SK-N-SH (cell line): ENCODE data around the gene DPF3. TPM values are rescaled to one million over a fixed set of nuclear protein-coding genes. Genes with fewer than 3 reads are reported as not detected.

ENCODE experiments used
- CTCF ChIA-PET: fragments of 300-600, 350-600 bp; formaldehyde crosslinking; extraction: SDS; loops from one replicate; lab custom pipeline; 2021; lab: Yijun Ruan, JAX
- POLR2A ChIA-PET: fragments of 350-600 bp; sonication (Branson Sonifier 250); formaldehyde crosslinking; extraction: SDS; loops from one replicate; lab custom pipeline; 2020; ENCODE audit warnings: antibody characterized with exemption, inconsistent platforms; lab: Yijun Ruan, JAX
- DNase-seq: peaks from one replicate; pipeline ENCODE4 v3.0.0; 2012
- H2AFZ ChIP-seq: fragments of 200-600 bp; sonication (generic); 2 replicates; pipeline ENCODE4 v1.8.1; 2016; ENCODE audit warnings: antibody characterized with exemption, mild to moderate bottlenecking, low read depth
- H3F3A ChIP-seq: fragments of 200-600 bp; sonication (generic); replicated peaks from 2 replicates; pipeline ENCODE3; 2016; ENCODE audit warnings: antibody characterized with exemption, mild to moderate bottlenecking; ENCODE audit not compliant: insufficient read depth
- H3K27ac ChIP-seq, 2 experiments: fragments of 200-500 bp in 1 of 2; fragments of 200-600 bp in 1 of 2; sonication (Bioruptor generic) in 1 of 2; sonication (generic), shearing (Covaris generic) in 1 of 2; 2 replicates each; pipeline versions ENCODE4 v1.5.1 to v1.6.1; 2014 to 2016; ENCODE audit warnings: low read depth in 2 of 2, inconsistent platforms in 1 of 2, low read length in 1 of 2, mild to moderate bottlenecking in 1 of 2, mixed read lengths in 1 of 2
- H3K27me3 ChIP-seq: fragments of 200-600 bp; sonication (generic), shearing (Covaris generic); 2 replicates; pipeline ENCODE4 v1.6.1; 2016; ENCODE audit warnings: mixed run types; ENCODE audit not compliant: insufficient read depth
- H3K36me3 ChIP-seq, 2 experiments: fragments of 200-500 bp in 1 of 2; fragments of 200-600 bp in 1 of 2; sonication (Bioruptor generic) in 1 of 2; sonication (generic) in 1 of 2; replicated peaks in 1 of 2; 2 replicates each; pipeline versions ENCODE3 to v1.5.1; 2014 to 2016; ENCODE audit warnings: low read length in 1 of 2, mild to moderate bottlenecking in 1 of 2; ENCODE audit not compliant: insufficient read depth in 2 of 2, control insufficient read depth in 1 of 2
- H3K4me1 ChIP-seq, 2 experiments: fragments of 200-500 bp in 1 of 2; fragments of 200-600 bp in 1 of 2; sonication (Bioruptor generic) in 1 of 2; sonication (generic), shearing (Covaris generic) in 1 of 2; 2 replicates each; pipeline versions ENCODE4 v1.5.1 to v1.6.1; 2014 to 2016; ENCODE audit warnings: low read depth in 1 of 2, low read length in 1 of 2, mixed run types in 1 of 2; ENCODE audit not compliant: insufficient read depth in 2 of 2, control insufficient read depth in 1 of 2
- H3K4me2 ChIP-seq: fragments of 200-600 bp; sonication (generic), shearing (Covaris generic); 2 replicates; pipeline ENCODE4 v1.6.1; 2017; ENCODE audit warnings: mixed run types
- H3K4me3 ChIP-seq, 2 experiments: fragments of 200-500 bp in 1 of 2; fragments of 200-600 bp in 1 of 2; sonication (Bioruptor generic) in 1 of 2; sonication (generic), shearing (Covaris generic) in 1 of 2; 2 replicates each; pipeline versions ENCODE4 v1.5.1 to v1.8.1; 2014 to 2016; ENCODE audit warnings: low read depth in 2 of 2, inconsistent platforms in 1 of 2, low read length in 1 of 2, mild to moderate bottlenecking in 1 of 2, mixed read lengths in 1 of 2, moderate library complexity in 1 of 2
- H3K79me2 ChIP-seq: fragments of 200-600 bp; sonication (generic); 2 replicates; pipeline ENCODE4 v1.8.1; 2017; ENCODE audit warnings: mild to moderate bottlenecking; ENCODE audit not compliant: insufficient read depth
- H3K9ac ChIP-seq: fragments of 200-600 bp; sonication (generic); 2 replicates; pipeline ENCODE4 v1.6.1; 2017; ENCODE audit warnings: mixed run types
- H3K9me2 ChIP-seq: fragments of 200-600 bp; sonication (generic); 2 replicates; pipeline ENCODE4 v1.6.1; 2017; ENCODE audit warnings: mixed run types
- H3K9me3 ChIP-seq: fragments of 200-600 bp; sonication (generic); 2 replicates; pipeline ENCODE4 v1.6.1; 2017; ENCODE audit warnings: mixed run types, mild to moderate bottlenecking, moderate library complexity
- H4K20me1 ChIP-seq: fragments of 200-600 bp; sonication (generic); 2 replicates; pipeline ENCODE4 v1.6.1; 2017; ENCODE audit warnings: mild to moderate bottlenecking, mixed run types; ENCODE audit not compliant: insufficient read depth
- CHD2 ChIP-seq: fragments of 150-350 bp; IDR thresholded peaks from 2 replicates; pipeline ENCODE4 v1.6.1; 2018; ENCODE audit warnings: low read length; ENCODE audit not compliant: partially characterized antibody
- ELF1 ChIP-seq: IDR thresholded peaks from 2 replicates; pipeline ENCODE4 v1.4.0; 2012
- FOXJ3 ChIP-seq: sonication (generic); formaldehyde crosslinking; IDR thresholded peaks from 2 replicates; pipeline ENCODE4 v1.5.1; 2020; ENCODE audit warnings: mild to moderate bottlenecking, missing genetic modification reagents
- FOXM1 ChIP-seq: IDR thresholded peaks from 2 replicates; pipeline ENCODE4 v1.4.0; 2012; ENCODE audit warnings: low read depth, mild to moderate bottlenecking
- JUND ChIP-seq: IDR thresholded peaks from 2 replicates; pipeline ENCODE4 v1.4.0; 2012
- MEF2A ChIP-seq: IDR thresholded peaks from 2 replicates; pipeline ENCODE4 v1.4.0; 2012; ENCODE audit warnings: low read depth, borderline replicate concordance
- MXI1 ChIP-seq: IDR thresholded peaks from 2 replicates; pipeline ENCODE4 v1.6.1; 2012; ENCODE audit warnings: mild to moderate bottlenecking, low read depth, low read length, improper control_type of control experiment
- RCOR1 ChIP-seq: fragments of 150-350 bp; IDR thresholded peaks from 2 replicates; pipeline ENCODE4 v1.6.1; 2017; ENCODE audit warnings: antibody characterized with exemption, low read length
- RXRA ChIP-seq: IDR thresholded peaks from 2 replicates; pipeline ENCODE4 v1.4.0; 2012; ENCODE audit warnings: low read depth, mild to moderate bottlenecking, borderline replicate concordance
- SIN3A ChIP-seq: IDR thresholded peaks from 2 replicates; pipeline ENCODE4 v1.6.1; 2012; ENCODE audit warnings: low read depth, mild to moderate bottlenecking, low read length, moderate library complexity, borderline replicate concordance
- TAF1 ChIP-seq: IDR thresholded peaks from 2 replicates; pipeline ENCODE4 v1.6.1; 2012; ENCODE audit warnings: low read depth, mild to moderate bottlenecking, low read length, moderate library complexity, borderline replicate concordance
- TEAD4 ChIP-seq: IDR thresholded peaks from 2 replicates; pipeline ENCODE4 v1.4.0; 2012; ENCODE audit warnings: mild to moderate bottlenecking, borderline replicate concordance; ENCODE audit not compliant: insufficient read depth
- YY1 ChIP-seq: IDR thresholded peaks from 2 replicates; pipeline ENCODE4 v1.4.0; 2012; ENCODE audit warnings: low read depth, mild to moderate bottlenecking
- WGBS: methylation state at CpG from one replicate; pipeline ENCODE4 v1.1.6; 2017; ENCODE audit warnings: low lambda C conversion rate; 5-methylcytosine and 5-hydroxymethylcytosine counted together
- polyA plus RNA-seq, 3 experiments: library from polyadenylated mRNA; depleted of rRNA; stranded (reverse); fragments of >200 nt; gene quantifications; 2 replicates each; pipeline ENCODE4 v1.2.3, GENCODE V29; 2012
- TF ChIP-seq, protein P1 (sequence below): IDR thresholded peaks from 2 replicates; pipeline ENCODE4 v1.4.0; 2012; ENCODE audit warnings: low read depth
- TF ChIP-seq, protein P2 (sequence below): fragments of 150-350 bp; IDR thresholded peaks from 2 replicates; pipeline ENCODE4 v1.6.1; 2017; ENCODE audit warnings: antibody characterized with exemption, low read length, low read depth, borderline replicate concordance
- TF ChIP-seq, protein P3 (sequence below): IDR thresholded peaks from 2 replicates; pipeline ENCODE4 v1.4.0; 2012; ENCODE audit warnings: low read depth, borderline replicate concordance
- TF ChIP-seq, protein P4 (sequence below): fragments of 150-350 bp; IDR thresholded peaks from 2 replicates; pipeline ENCODE4 v1.6.1; 2016; ENCODE audit warnings: mild to moderate bottlenecking, low read depth, low read length
- TF ChIP-seq, protein P5 (sequence below): IDR thresholded peaks from 2 replicates; pipeline ENCODE4 v1.4.0; 2012; ENCODE audit warnings: low read depth, borderline replicate concordance

DPF3 gene
- polyA plus RNA-seq, 1 of the 3 experiments (the other 2 are of a cell fraction): 2.8 TPM

DNA sequence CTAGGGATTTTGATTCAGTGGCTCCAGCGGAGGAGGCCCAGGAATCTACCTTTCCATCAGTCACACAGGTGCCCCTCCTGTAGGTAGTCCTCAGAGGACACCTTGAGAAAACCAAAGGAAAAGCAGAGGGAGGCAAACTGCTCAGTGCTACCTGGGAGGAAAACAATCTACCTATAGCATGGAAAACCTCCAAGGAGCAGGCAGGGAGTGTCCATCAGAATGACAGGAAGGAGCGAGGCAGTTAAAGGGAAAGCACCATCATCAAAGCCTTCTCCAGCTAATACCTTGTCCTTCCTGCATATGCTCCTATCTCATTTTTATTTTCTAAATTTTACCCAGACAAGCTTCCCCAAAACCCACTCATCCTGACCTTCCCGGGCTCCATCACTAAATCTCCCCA, 25.4 kb downstream of the DPF3 start:
- Histone ChIP-seq H3F3A (no peaks in the 10 kb centered on the region), H3K4me1 (no peaks in the 10 kb centered on the region; a peak in 1 of 4 replicates), H3K79me2 (no peaks in the 10 kb centered on the region), H3K4me3 (no peak overlapping the region), H3K36me3 (no peaks in the 10 kb centered on the region), H3K9ac (no peak overlapping the region), H3K9me3 (no peaks in the 10 kb centered on the region), H3K27ac (no peak overlapping the region), H3K27me3 (no peaks in the 10 kb centered on the region), H2AFZ (no peak overlapping the region), H4K20me1 (no peaks in the 10 kb centered on the region), H3K9me2 (no peaks in the 10 kb centered on the region), H3K4me2 (no peak overlapping the region)
- 44% methylated on average over 3 of the region's 3 CpGs for WGBS
- POLR2A ChIA-PET: no interaction called here
- CTCF ChIA-PET: no interaction called here
- DNase-seq: no peak
- TF ChIP-seq, protein P1, sequence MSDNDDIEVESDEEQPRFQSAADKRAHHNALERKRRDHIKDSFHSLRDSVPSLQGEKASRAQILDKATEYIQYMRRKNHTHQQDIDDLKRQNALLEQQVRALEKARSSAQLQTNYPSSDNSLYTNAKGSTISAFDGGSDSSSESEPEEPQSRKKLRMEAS: no peak
- TF ChIP-seq, protein P2, sequence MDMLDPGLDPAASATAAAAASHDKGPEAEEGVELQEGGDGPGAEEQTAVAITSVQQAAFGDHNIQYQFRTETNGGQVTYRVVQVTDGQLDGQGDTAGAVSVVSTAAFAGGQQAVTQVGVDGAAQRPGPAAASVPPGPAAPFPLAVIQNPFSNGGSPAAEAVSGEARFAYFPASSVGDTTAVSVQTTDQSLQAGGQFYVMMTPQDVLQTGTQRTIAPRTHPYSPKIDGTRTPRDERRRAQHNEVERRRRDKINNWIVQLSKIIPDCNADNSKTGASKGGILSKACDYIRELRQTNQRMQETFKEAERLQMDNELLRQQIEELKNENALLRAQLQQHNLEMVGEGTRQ: no peak
- no peak for TF ChIP-seq CHD2
- TF ChIP-seq TAF1: no peak
- no peak for TF ChIP-seq YY1
- no peak for TF ChIP-seq MEF2A
- TF ChIP-seq FOXJ3 (CRISPR knock-in tag): no peak
- no peak for TF ChIP-seq RXRA
- TF ChIP-seq, protein P3, sequence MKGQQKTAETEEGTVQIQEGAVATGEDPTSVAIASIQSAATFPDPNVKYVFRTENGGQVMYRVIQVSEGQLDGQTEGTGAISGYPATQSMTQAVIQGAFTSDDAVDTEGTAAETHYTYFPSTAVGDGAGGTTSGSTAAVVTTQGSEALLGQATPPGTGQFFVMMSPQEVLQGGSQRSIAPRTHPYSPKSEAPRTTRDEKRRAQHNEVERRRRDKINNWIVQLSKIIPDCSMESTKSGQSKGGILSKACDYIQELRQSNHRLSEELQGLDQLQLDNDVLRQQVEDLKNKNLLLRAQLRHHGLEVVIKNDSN: no peak
- TF ChIP-seq RCOR1: no peak
- TF ChIP-seq, protein P4, sequence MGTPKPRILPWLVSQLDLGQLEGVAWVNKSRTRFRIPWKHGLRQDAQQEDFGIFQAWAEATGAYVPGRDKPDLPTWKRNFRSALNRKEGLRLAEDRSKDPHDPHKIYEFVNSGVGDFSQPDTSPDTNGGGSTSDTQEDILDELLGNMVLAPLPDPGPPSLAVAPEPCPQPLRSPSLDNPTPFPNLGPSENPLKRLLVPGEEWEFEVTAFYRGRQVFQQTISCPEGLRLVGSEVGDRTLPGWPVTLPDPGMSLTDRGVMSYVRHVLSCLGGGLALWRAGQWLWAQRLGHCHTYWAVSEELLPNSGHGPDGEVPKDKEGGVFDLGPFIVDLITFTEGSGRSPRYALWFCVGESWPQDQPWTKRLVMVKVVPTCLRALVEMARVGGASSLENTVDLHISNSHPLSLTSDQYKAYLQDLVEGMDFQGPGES: no peak
- TF ChIP-seq MXI1: no peak
- TF ChIP-seq FOXM1: no peak
- TF ChIP-seq, protein P5, sequence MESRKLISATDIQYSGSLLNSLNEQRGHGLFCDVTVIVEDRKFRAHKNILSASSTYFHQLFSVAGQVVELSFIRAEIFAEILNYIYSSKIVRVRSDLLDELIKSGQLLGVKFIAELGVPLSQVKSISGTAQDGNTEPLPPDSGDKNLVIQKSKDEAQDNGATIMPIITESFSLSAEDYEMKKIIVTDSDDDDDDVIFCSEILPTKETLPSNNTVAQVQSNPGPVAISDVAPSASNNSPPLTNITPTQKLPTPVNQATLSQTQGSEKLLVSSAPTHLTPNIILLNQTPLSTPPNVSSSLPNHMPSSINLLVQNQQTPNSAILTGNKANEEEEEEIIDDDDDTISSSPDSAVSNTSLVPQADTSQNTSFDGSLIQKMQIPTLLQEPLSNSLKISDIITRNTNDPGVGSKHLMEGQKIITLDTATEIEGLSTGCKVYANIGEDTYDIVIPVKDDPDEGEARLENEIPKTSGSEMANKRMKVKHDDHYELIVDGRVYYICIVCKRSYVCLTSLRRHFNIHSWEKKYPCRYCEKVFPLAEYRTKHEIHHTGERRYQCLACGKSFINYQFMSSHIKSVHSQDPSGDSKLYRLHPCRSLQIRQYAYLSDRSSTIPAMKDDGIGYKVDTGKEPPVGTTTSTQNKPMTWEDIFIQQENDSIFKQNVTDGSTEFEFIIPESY: no peak
- TF ChIP-seq JUND: no peak
- TF ChIP-seq SIN3A: no peak
- TF ChIP-seq ELF1: no peak
- TF ChIP-seq TEAD4: no peak
